ENCODE results near the gene C3orf20. TPM values are rescaled to one million over a fixed set of nuclear protein-coding genes. Genes with fewer than 3 reads are reported as not detected.
A peak's percentile ranks its signal among the peaks of the same experiment; 100 is the strongest.

The C3orf20 gene
- total RNA-seq, result not detected

DNA sequence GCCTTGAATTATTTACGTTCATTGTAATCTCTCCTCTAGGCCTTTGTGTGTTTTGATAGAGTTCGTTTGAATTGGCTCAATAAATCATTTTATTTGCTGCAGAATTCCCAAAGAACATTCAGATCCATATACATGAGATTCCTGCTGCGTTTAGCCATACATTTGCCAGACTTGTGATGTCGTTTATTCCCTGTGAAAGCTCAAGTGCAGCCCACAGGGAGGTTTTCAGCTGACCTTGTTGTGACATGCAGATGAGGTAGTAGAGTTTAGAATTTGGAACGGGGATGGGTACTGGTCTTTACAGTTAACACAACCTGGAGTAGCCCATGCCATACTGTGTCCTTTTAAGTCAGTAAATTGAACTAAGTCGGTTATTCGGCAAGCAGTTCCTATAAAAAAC is at the start of gene C3orf20:
Gene C3orf20 (plus strand): TSS at position 301 of the 400 bp plus-strand sequence. CDS start 7,573 bp downstream, outside the sequence.
- DNase-seq, result no peak

DNA sequence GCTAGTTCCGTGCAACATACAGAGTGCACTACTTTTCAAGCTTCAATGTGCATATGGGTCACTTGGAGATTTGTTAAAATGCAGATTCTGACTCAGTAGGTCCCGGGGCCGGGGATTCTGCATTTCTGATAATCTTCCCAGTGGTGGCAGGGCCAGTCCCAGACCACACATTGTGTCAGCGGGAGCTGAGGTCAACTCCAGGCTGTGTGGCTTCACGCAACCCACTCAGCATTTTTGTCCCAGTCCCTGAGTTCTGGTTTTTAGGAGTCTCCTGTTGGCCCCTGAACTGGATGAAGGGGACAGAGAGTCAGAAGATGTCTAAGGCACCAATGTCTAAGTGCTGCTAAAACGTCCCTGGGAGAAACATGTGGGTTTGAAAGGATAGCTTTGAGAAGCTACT is 49.5 kb upstream of the C3orf20 start:
- no peak for DNase-seq

DNA sequence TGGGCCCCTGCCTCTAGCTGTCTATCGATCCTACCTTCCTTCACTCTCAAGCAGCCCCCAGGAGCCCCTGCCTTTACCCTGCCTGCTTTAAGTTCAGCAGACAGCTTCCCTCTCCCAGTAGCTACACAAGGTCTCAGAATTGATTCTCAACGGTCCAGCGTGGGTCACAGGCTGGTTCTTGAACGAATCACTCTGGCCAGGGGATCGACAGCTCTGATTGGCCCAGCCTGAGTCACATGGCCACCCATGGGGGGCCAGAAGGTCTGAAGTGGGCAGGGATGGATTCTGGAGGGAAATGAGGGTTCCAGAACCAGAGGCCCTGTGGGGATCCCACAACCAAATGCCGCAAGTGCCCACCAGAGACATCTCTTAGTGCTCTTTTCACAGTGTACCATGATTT is 47.1 kb upstream of the C3orf20 start:
- DNase-seq, result no peak

DNA sequence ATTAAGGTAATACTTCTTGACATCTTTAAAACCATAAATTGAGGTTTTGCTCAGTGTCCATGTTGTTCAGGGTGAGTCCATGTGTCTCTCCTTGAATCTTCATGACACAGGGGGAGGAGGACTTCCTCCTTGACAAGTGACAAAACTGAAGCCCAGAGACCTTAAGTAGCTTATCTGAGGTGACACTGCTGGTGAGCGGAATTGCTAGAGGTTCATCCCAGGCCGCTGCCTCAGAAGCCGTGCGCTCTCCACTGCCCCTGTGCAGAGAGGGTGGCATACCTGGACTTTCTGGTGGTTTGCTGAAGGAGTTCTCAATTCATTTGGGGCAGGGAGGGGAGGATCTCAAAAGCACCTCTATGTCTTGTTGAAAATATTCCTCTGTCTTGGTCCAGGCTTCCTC is 46.5 kb upstream of the C3orf20 start:
- no peak for DNase-seq

DNA sequence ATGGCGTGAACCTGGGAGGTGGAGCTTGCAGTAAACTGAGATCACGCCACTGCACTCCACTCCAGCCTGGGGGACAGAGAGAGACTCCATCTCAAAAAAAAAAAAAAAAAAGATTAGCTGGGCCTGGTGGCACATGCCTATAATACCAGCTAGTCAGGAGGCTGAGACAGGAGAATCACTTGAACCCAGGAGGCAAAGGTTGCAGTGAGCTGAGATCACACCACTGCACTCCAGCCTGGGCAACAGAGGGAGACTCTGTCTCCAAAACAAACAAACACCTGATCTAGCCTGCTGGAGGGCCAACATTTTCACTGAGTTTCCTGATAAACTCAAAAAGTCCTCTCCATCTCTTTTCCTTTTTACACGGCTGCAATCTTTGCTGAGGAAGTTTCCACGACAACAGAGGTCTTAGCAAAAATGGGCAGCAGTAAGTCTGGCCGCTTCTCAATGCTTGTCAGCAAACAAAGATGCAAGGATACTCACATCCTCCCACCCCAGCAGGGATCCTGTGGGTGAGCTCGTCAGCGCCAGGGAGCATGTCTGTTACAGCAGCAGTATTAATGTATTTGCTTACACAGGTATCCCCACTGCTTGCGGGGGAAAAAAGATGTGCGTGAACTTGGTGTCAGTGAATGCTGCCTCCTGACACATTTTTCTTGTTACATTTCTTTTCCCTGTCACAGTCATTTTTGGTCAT is 44.4 kb upstream of the C3orf20 start:
- DNase-seq, result no peak

DNA sequence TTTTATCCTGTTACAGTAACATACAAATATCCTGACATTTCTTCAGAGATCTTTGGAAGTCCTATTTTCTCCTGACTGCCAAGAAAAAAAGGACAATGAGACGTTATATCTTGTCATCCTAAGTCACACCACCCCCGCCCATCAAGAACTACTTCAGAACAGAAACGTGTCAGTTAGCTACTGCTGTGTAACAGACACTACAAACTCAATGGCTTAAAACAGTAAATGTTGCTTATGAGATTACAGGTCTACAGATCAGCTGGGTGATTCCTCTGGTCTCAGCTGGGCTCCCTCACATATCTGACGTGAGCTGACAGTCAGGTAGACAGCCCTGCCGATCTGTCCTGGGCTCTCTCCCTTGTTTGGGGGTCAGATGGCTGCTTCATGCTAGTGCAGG is 43.8 kb upstream of the C3orf20 start:
- DNase-seq, result no peak

DNA sequence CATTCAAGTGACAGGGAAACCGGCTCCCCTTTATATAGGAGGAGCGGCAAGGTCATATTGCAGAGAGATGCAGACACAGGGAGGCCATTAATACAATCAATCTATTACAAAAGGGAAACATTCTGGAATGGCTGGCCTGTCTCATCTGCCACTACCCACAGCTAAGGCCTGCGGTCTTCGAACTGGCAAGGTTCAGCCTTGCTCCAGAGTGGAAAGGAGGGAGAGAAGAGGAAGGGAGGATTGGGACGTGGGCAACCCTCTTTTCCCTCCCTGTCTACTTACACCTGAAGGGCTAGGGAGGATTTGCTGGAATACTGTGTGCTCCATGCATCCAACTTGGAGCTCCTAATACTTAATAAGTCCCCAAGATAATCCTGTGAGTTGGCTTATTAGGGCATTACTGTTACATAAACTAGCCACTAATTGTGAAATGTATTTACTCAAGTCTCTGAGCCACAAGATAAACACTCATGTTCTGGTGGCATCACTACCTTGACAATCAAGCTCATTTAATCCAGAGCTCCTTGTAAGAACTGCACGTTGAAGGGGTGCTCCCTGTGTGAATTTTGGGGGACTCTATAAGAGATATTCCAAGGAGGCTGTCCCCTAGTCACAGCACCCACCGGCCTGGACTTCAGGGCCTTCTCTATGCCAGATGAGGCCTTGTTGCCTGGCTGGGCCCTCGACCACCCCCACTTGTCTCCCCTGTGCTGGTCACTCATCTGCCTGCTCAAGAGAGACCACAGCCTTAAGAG is 43.1 kb upstream of the C3orf20 start:
- DNase-seq, result no peak

DNA sequence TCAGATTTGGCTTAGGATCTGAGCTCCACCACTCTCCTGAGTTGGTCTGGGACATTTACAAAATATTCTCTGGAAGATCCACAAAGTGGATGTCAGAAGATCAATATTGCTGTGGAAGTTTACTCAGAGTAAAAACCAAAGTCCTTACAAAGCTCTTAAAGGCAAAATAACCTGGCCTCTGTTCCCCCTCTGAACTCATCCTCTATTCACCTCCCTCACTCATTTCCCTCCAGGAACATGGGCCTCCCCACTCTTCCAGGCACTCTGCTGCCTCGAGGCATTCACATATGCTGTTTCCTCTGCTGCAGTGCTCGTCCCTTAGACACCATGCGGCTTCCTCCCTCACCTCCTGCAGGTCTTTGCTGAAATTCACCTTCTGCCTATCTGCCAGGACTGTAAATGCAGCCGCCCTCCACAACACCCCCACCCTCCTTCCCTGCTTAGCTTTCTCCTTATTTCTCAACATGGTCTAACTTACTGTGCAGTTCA is 42.5 kb upstream of the C3orf20 start:
- no peak for DNase-seq

DNA sequence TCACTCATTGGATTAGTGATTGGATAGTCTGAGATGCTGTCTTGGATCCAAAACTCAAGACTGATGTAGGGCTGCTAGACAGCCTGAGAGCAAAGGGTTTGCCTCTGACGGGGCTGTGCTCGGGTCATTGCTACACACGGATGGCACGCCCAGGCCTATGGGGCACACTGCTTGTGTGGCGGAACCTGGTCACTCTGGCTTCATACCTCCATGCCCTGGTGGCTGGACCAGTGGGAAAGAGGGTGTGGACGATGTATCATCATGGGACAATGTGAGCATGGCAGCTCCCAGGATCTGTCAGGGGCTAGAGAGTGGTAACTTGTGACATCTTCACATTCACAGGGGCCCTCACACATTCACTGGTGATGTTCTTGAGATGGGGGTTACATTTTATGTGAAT is 41.5 kb upstream of the C3orf20 start:
- no peak for DNase-seq

DNA sequence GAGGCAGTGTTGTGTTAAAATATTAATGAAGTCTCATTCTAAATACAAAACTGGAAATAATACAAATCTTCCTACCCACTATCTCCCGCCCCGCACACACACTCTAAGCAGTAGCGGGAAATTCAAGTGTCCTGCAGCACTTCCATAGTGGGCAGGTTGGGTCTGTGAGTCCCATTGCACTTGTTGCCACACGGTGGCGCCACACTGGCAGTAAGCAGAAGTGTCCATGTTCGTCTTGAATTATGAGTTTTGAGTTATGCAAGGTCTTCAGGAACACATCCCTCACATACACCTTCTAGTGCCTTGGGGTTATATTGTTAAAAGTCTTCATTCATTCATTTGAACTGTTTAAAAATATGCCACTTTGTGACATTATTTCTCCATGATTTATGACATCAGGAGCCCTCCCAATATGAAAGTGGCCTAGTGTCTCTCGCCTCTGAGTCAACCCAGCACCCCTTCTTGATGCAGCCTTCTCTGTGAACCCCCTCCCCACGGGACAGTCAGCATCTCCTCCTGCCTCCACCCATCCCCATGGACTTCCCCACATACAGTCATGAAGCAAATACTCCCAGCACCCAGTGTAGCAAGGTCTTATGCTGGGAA is 41.0 kb upstream of the C3orf20 start:
- peak; percentile 35 for DNase-seq

DNA sequence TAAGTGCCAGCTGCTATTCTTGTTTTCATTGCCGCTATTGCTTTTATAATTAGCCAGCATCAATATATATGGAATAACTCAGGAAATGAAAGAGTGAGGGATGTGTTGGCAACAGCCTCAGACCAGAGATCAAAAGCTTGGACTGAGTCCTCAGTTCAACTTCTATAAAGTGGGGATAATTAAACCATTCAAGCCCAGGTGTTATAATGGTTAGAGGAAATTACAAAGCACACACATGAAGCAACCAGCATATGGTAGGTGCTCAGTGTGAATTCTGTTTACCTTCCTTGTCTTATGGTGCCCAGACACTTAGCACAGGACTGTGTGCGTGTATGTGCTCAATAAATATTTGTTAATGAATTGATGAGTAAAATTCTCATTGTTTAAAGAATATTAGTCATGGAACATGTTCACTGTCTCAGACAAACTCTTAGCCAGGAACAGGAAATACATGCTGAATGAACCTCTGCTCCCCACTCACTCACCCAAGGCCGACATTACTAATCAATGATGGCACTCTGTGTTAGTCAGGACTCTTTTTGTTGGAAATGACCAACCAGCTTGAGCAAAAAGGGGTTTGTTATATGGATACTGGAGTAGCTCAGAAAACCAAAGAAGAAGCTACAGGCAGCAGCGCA is 40.1 kb upstream of the C3orf20 start:
- no peak for DNase-seq

DNA sequence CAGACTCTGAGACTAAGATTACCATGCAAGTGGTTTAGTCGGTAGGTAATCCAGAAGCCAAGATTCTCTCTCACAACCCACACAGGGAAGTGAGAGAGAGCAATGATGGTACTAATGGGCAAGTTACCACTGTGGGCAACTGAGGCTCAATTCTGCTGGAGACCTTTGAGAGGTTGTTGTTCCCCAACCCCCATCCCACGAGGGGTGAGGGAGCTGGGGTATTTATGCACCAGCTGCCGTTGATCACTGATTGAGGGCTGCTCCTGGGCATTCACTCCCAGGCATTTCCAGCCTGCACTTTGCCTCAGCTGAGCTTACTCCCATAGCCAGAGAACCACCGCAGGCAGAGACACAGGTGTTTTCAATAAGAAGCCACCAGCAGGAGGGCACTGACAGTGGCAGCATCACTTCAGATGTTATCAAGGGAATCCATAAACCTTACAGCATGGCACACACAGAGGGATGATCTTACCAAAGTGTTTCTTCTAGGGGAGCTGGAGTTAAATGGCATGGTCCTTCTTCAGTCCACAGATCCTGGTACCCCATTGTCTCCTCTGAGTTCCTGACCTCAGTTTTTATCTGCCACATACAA is 38.3 kb upstream of the C3orf20 start:
- DNase-seq, result no peak

DNA sequence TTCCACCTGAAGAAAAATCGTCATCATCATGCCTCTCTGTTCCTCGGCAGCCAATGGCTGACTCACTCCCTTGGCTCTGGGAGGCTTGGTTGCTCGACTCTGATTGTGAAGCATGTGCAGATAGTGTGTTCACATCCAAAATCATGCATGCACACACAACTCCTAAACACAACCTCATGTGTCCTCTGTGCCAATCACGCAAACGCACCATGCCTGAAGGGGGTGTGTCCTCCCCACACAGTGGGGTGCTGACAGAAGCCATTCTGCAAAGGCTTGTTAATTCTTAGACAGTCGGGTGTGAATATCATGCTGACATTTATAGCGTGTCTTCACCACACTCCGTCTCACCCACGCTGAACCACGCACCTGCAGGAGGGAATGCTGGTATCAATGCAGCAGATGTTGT is 34.8 kb upstream of the C3orf20 start:
- no peak for DNase-seq

DNA sequence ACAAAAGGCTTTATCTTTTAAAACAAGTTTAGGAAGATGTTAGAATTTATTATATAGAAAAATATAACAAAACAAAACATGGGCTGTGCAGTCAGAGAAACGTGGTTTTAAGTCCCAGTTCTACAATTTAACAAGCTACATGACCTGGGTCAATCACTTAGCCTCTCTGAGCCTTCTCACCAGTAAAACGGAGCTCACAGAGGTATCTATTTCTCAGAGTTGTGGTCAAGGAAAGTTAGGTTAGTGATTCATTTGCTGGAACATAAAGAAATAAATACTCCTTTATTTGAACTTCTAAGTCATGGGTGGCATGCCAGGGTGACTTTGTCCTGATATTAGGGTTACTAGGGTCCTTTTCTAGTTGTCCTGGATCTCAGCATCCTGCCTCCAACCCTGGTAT is 34.2 kb upstream of the C3orf20 start:
- DNase-seq, result no peak

DNA sequence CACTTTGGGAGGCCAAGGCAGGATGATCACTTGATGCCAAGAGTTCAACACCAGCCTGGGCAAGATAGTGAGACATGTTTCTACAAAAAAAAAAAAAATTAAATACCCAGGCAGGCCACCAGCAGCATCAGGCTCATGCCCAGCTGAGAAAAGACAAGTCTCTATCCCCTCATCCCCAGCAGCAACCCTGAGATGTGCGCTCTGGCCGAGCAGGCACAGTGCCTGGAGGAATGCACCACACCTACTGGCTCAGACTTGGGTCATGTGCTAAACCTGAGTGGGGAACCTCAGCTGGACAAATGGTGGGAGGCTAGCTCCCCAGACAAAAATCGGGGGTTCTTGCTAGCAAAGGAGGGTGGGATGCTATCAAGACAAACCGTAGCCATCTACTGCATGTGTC is 33.6 kb upstream of the C3orf20 start:
- DNase-seq, result no peak

DNA sequence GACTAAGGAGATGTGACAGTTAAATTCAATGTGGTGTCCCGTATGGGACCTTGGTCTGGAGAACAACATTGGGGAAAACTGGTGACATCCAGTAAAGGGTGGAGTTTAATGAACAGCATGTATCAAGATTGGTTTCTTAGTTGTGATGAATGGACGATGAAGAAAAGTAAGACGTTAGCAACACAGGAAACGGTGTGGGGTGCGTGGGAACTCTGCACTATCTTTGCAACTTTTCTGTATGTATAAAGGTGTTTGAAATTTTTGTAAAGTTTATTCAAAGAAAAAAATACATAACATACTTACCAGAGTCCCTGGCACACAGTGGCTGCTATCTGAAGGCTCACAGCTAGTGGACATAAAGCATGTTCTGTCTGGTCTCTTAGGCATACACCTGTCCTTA is 29.5 kb upstream of the C3orf20 start:
- no peak for DNase-seq

DNA sequence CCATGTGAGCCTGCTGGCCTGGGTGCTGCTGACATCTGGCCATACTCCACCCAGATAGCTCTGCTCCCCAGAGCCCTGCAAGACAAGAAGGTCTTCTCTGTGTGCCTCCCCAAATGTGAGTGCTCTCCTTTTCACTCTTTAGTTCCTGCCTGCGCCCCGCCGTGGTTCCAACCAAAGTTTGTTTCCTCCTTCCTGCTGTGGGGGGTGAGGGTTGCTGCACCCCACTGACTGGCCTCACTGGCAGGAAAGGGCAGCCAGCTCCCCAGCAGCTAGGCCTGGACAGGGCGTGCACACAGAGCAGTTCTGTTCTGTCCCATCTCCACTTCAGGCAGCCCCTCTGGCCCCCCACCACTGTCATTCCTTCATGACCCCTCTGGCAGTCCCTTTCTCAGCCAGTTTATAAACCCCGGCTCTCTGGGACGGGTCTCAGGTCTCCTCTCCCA is 28.8 kb upstream of the C3orf20 start:
- DNase-seq, result no peak

DNA sequence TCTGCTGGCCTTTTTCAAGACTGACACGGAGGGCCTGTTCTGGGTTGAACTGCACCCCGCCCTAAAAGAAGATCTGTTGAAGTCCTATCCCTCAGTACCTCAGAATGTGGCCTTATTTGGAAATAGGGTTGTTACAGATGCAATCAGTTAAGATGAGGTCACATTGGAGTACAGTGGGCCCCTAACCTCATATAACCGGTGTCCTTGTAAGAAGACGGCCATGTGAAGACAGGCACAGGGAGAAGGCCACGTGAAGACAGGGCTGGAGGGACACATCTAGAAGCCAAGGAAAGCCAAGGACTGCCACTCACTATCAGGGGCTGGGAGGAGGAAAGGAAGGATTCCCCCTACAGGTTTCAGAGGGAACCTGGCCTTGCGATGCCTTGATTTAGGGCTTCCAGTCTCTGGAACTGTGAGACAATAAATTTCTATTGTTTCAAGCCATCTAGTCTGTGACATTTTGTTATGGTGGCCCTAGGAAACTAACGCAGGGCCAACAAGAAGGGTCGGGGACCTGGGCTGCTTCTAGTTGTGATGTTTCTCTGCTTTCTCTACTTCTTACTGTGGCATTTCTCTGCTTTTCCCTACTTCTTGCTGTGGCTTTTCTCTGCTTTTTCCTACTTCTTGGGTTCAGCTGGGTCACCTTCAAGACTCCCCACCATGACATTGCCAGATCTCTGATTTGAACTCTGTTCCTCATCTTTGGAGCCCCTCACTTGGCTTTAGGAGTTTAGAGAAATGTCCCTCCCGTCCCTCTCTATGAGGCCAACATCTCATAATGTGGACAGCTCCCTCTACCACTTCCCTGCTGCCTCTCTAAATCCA is 28.1 kb upstream of the C3orf20 start:
- no peak for DNase-seq

DNA sequence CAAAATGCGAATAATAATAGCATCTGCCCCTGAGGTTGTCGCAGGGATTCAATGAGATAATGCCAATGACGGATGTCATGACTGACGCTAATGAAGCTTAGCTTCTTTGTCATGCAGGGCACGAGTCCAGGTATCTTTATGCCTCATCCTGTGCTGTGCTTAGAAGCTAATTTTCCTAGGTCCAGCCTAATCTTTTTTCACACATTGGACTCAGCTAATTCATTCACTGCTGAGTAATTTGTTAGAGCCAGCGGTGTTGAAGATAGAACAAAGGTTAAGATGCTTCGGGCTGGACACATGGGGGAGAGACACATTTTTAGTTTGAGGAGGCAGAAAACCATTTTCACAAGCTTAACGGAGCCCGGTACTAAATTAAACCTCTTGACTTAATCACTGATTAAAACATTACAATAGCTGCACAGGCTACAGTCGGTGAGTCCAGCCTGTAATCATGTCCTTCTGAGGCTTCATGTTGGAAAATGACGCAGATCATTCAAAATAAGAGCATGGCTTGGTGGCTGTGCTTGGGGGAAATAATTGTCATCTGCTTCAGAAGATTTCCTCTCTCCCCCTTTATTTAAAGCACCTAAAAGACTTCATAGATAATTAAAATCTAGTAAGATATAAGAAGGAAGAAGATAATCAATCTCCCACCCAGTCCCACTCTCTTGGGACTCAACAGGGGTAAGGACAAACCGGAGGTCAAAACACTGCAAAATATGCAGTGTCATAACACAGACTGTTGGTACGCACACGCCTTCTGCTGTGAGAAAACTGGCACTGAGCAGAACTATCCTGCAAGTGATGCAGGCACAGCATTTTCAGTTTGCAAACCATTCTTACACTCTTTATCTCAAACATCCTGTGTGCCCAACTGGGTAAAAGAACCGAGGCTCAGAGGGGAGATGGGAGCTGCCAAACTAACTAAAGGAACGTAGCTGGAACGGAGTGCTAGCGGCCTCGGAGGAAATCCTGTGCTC is 26.7 kb upstream of the C3orf20 start:
- no peak for DNase-seq

DNA sequence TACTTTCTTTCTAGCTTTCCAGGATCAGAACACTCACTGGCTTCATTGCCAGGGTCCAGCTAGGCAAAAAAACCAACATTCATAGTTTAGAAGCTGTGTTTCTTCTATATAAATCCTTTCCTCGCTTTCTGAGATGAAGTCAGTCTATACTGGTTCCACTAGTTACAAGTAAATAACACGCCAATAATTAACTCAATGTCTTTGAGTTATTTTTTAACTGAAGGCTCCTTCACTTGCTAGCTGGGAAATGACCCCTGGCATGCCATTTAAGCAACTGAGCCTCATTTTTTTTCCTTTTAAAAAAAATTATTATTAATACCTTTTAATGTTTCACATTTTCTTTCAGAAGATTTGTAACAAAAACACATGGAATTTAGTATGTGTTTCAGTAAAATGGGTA is 25.5 kb upstream of the C3orf20 start:
- no peak for DNase-seq
